T-helper 17 cell (primary cell): ENCODE measurements around the gene PYGO2. TPM values are rescaled to one million over a fixed set of nuclear protein-coding genes. Genes with fewer than 3 reads are reported as not detected.

ENCODE experiments used
- ATAC-seq: fragments of 150-1000 bp; cut with Tn5 transposase; 2 replicates; pipeline ENCODE4 v1.10.0; 2021; ENCODE audit warnings: mild to moderate bottlenecking, moderate library complexity
- DNase-seq, 3 donors: peaks; one replicate each; pipeline versions ENCODE4 v3.0.0 to v3.0.0-alpha.2; 2020 to 2021
- H3K9me3 ChIP-seq: one replicate; pipeline ENCODE4 v1.7.0; 2013; ENCODE audit warnings: low read length, mild to moderate bottlenecking; ENCODE audit not compliant: control insufficient read depth, poor library complexity, severe bottlenecking
- H3K27ac Mint-ChIP-seq: one replicate; pipeline ENCODE4 v1.8.0; 2022; ENCODE audit warnings: mild to moderate bottlenecking, moderate library complexity, mixed read lengths
- H3K27me3 Mint-ChIP-seq: one replicate; pipeline ENCODE4 v1.8.0; 2022; ENCODE audit warnings: mixed read lengths
- H3K36me3 Mint-ChIP-seq: one replicate; pipeline ENCODE4 v1.8.0; 2022; ENCODE audit warnings: low read depth, mixed read lengths
- H3K4me1 Mint-ChIP-seq: one replicate; pipeline ENCODE4 v1.8.0; 2022; ENCODE audit warnings: mild to moderate bottlenecking, mixed read lengths
- H3K4me3 Mint-ChIP-seq: one replicate; pipeline ENCODE4 v1.8.0; 2022; ENCODE audit warnings: mild to moderate bottlenecking, moderate library complexity, mixed read lengths
- total RNA-seq, 4 donors: library from RNA in 2 of 4; stranded (reverse) in 2 of 4; gene quantifications; one replicate each; pipeline ENCODE4 v1.2.3 and lab custom pipeline; 2022 to 2026

Gene PYGO2
- total RNA-seq, 2 donors from 2014 or later: 34.7 to 45.1 TPM

- DNase-seq (no peak), ATAC-seq (no peak)
- peak overlapping the region; percentile 49 for H3K4me3 Mint-ChIP-seq
- H3K27me3 Mint-ChIP-seq: no peaks in the 10 kb centered on the region
- H3K36me3 Mint-ChIP-seq: peaks cover 4% of the 10 kb centered on the region
- H3K9me3 ChIP-seq: no peaks in the 10 kb centered on the region
- peaks cover 51% of the 10 kb centered on the region for H3K4me1 Mint-ChIP-seq
- peak overlapping the region; percentile 100 for H3K27ac Mint-ChIP-seq
Measured at GRCh38 chr1:154958681-154959425, 2.7 kb downstream of the PYGO2 start.

- H3K4me3 Mint-ChIP-seq: no peak overlapping the region
- H3K27ac Mint-ChIP-seq: peak overlapping the region; percentile 100
- H3K36me3 Mint-ChIP-seq: peaks cover 5% of the 10 kb centered on the region
Measured at GRCh38 chr1:154958036-154958435, 3.5 kb downstream of the PYGO2 start.

GRCh38 chr1:154957091-154957657 lies 4.4 kb downstream of the PYGO2 start:
- Mint-ChIP-seq H3K27ac (peak overlapping the region; percentile 100), H3K4me1 (peaks cover 57% of the 10 kb centered on the region), H3K4me3 (peak overlapping the region; percentile 99), H3K27me3 (no peaks in the 10 kb centered on the region), H3K36me3 (peaks cover 10% of the 10 kb centered on the region)
- H3K9me3 ChIP-seq: no peaks in the 10 kb centered on the region
- DNase-seq (no peak), ATAC-seq (no peak)

More at GRCh38 chr1:154958036-154958435, 3.5 kb downstream of the PYGO2 start:
- no peak for DNase-seq
- H3K4me1 Mint-ChIP-seq: peaks cover 55% of the 10 kb centered on the region
- ATAC-seq: no peak
- no peaks in the 10 kb centered on the region for H3K9me3 ChIP-seq
- H3K27me3 Mint-ChIP-seq: no peaks in the 10 kb centered on the region

- ATAC-seq: no peak
- H3K27ac Mint-ChIP-seq: peak overlapping the region; percentile 100
Measured at GRCh38 chr1:154956544-154956941, 5.0 kb downstream of the PYGO2 start.

GRCh38 chr1:154955718-154956543 lies 5.7 kb downstream of the PYGO2 start, which contains the start of gene PBXIP1:
Gene PBXIP1 (minus strand): TSS chr1:154956099. CDS start chr1:154953721, 2,378 bp downstream.
- DNase-seq (peak; percentile 55 to 77 (median 71)), ATAC-seq (peak; percentile 44)
- peak within 1 kb of the TSS; percentile 100 for H3K27ac Mint-ChIP-seq
- H3K4me3 Mint-ChIP-seq: peak within 1 kb of the TSS; percentile 99
- H3K9me3 ChIP-seq: no peaks in the 10 kb centered on the region
- H3K4me1 Mint-ChIP-seq: peaks cover 62% of the 10 kb centered on the region
- H3K36me3 Mint-ChIP-seq: peaks cover 10% of the 10 kb centered on the region
- no peaks in the 10 kb centered on the region for H3K27me3 Mint-ChIP-seq

More at GRCh38 chr1:154956544-154956941, 5.0 kb downstream of the PYGO2 start:
- H3K9me3 ChIP-seq: no peaks in the 10 kb centered on the region
- Mint-ChIP-seq H3K4me3 (peak overlapping the region; percentile 99), H3K36me3 (peaks cover 10% of the 10 kb centered on the region), H3K27me3 (no peaks in the 10 kb centered on the region), H3K4me1 (peaks cover 63% of the 10 kb centered on the region)
- DNase-seq: no peak

DNA sequence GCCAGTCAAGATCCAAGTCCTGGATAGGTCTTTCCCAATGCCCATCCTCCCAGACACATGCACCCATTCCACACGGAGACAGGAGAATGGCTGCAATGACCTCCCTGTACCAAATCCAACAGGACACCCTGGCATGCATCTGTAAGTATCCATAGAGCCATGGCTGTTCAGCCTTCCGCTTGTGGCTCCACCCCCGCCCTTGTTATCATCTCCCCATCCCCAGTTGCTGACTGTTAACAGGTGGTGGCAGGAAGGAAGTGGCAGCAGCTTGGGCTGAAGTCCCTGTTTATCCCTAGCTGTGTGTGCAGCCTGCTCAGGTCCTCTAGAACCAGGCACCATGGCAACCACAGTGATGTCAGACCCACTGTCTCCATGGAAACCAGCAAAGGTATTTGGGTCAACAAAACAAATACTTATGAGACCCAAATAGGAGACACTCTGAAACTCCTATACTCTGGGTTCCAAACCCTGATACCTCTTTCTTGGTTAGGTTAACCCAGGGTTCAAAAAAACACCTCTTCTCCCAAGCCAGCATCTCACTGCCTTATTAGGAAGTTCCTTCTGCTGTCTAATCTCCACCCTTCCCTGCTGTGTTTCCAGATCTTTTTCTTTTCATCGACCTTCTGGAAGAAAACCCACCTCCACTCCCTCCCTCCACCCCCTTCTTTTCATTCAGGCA lies 6.4 kb downstream of the PYGO2 start:
- Mint-ChIP-seq H3K27me3 (no peaks in the 10 kb centered on the region), H3K36me3 (peaks cover 12% of the 10 kb centered on the region), H3K4me1 (peaks cover 63% of the 10 kb centered on the region), H3K27ac (peak overlapping the region; percentile 100), H3K4me3 (peak overlapping the region; percentile 99)
- DNase-seq: peak; percentile 79 to 92 (median 88)
- ATAC-seq: peak; percentile 82
- H3K9me3 ChIP-seq: no peaks in the 10 kb centered on the region

GRCh38 chr1:154954541-154954940 lies 7.0 kb downstream of the PYGO2 start:
- H3K36me3 Mint-ChIP-seq: peaks cover 12% of the 10 kb centered on the region
- peaks cover 60% of the 10 kb centered on the region for H3K4me1 Mint-ChIP-seq
- no peaks in the 10 kb centered on the region for H3K9me3 ChIP-seq
- H3K27ac Mint-ChIP-seq: peak overlapping the region; percentile 100
- DNase-seq (no peak), ATAC-seq (no peak)
- H3K27me3 Mint-ChIP-seq: no peaks in the 10 kb centered on the region
- H3K4me3 Mint-ChIP-seq: peak overlapping the region; percentile 99

GRCh38 chr1:154953611-154954038 lies 8.0 kb downstream of the PYGO2 start:
- peaks cover 12% of the 10 kb centered on the region for H3K36me3 Mint-ChIP-seq
- H3K9me3 ChIP-seq: no peaks in the 10 kb centered on the region
- ATAC-seq: no peak
- peaks cover 58% of the 10 kb centered on the region for H3K4me1 Mint-ChIP-seq
- H3K27ac Mint-ChIP-seq: peak overlapping the region; percentile 100
- peak overlapping the region; percentile 99 for H3K4me3 Mint-ChIP-seq
- H3K27me3 Mint-ChIP-seq: no peaks in the 10 kb centered on the region
- no peak for DNase-seq

DNA sequence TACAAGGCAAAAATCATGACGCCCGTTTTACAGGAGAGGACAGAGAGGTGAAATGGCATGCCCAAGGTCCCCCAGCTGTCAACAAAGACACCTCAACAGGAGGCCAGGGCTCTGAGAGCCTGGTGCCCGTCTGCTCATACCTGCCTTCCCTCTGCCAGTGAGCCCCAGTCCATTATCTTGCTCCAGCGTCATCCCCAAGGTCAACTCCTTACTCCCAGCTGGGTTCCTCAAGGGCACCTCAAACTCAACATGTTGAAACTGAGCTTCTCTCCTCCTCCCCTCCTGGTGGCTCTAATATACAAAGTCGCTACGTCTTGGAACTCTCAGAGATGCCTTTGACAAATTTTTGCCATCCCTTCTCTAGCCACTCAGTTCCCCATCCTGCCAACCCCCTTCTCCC lies 8.9 kb downstream of the PYGO2 start:
- Mint-ChIP-seq H3K36me3 (peaks cover 12% of the 10 kb centered on the region), H3K27ac (peak overlapping the region; percentile 100), H3K27me3 (no peaks in the 10 kb centered on the region), H3K4me1 (peaks cover 62% of the 10 kb centered on the region), H3K4me3 (peak overlapping the region; percentile 99)
- no peak for DNase-seq
- ATAC-seq: no peak
- H3K9me3 ChIP-seq: no peaks in the 10 kb centered on the region

DNA sequence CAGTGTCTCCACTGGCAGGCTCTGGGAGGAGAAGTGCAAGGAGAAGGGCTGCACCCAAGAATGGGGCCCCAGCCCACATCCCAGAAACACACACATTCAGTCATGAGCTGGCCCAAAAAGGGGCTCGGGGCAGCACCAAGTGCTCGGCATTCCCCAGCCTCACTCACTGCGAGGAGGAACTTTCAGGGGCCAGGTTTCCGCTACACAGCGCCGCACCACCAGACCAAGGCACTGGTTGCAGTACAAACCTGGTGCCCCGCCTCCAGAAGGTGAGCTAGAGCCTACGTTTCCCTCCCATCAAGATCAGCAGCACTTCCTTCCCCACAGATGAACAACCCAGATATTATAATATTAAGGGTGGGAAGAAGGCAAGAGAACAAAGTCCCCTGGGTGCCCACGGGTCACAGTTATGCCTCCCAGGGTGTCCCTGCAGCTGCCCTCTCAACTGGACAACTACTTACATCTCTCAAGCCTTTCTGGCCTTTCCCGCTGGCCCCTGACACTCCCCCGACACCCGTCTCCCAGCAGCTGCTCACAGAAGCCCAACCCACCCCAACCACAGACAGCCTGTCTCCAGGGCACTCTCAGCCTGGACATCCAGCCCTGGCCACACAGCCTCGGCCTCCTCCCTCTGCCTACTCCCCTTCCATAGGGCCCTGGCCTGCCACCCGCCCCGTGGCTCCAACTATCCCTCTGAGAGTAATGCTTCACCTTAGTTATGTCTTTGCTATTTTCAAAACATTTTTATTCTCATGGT lies 9.5 kb downstream of the PYGO2 start:
- no peaks in the 10 kb centered on the region for H3K27me3 Mint-ChIP-seq
- no peaks in the 10 kb centered on the region for H3K9me3 ChIP-seq
- DNase-seq: peak; percentile 64 to 71 (median 64)
- H3K4me1 Mint-ChIP-seq: peaks cover 64% of the 10 kb centered on the region
- peak overlapping the region; percentile 99 for H3K4me3 Mint-ChIP-seq
- peaks cover 12% of the 10 kb centered on the region for H3K36me3 Mint-ChIP-seq
- peak; percentile 46 for ATAC-seq
- peak overlapping the region; percentile 100 for H3K27ac Mint-ChIP-seq

- Mint-ChIP-seq H3K27ac (peak overlapping the region; percentile 100), H3K36me3 (peaks cover 15% of the 10 kb centered on the region), H3K4me3 (peak overlapping the region; percentile 83), H3K27me3 (no peaks in the 10 kb centered on the region), H3K4me1 (peaks cover 57% of the 10 kb centered on the region)
- no peaks in the 10 kb centered on the region for H3K9me3 ChIP-seq
- no peak for DNase-seq
- ATAC-seq: no peak
Measured at GRCh38 chr1:154948079-154948478, 13.5 kb downstream of the PYGO2 start.
